ENCODE data around the gene TSKS.
A peak's percentile ranks its signal among the peaks of the same experiment; 100 is the strongest.

TSKS gene, protein sequence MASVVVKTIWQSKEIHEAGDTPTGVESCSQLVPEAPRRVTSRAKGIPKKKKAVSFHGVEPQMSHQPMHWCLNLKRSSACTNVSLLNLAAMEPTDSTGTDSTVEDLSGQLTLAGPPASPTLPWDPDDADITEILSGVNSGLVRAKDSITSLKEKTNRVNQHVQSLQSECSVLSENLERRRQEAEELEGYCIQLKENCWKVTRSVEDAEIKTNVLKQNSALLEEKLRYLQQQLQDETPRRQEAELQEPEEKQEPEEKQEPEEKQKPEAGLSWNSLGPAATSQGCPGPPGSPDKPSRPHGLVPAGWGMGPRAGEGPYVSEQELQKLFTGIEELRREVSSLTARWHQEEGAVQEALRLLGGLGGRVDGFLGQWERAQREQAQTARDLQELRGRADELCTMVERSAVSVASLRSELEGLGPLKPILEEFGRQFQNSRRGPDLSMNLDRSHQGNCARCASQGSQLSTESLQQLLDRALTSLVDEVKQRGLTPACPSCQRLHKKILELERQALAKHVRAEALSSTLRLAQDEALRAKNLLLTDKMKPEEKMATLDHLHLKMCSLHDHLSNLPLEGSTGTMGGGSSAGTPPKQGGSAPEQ

DNA sequence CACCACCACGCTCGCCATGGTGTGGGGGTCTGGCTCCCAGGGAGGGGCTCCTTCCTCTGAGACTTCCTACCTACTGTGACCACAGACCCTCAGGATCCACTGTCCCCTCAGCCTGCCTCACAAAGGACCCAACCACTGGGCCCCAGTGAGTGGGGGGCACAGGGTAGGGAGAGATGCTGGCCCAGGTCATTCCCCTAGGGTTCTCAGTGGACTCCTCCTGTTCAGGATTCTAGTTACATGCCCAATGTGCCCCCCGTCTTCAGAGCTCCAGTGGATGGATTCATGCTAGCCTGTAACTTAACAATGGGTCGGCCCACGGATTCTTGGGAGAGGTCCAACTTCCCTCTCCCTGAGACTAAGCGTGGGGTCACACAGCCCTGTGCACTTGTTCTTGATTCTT is at the start of gene TSKS:
TSS of gene TSKS (minus strand) at position 77 of the 400 bp plus-strand sequence. CDS start at position 18, 59 bp downstream.
- TF ChIP-seq, protein P1, sequence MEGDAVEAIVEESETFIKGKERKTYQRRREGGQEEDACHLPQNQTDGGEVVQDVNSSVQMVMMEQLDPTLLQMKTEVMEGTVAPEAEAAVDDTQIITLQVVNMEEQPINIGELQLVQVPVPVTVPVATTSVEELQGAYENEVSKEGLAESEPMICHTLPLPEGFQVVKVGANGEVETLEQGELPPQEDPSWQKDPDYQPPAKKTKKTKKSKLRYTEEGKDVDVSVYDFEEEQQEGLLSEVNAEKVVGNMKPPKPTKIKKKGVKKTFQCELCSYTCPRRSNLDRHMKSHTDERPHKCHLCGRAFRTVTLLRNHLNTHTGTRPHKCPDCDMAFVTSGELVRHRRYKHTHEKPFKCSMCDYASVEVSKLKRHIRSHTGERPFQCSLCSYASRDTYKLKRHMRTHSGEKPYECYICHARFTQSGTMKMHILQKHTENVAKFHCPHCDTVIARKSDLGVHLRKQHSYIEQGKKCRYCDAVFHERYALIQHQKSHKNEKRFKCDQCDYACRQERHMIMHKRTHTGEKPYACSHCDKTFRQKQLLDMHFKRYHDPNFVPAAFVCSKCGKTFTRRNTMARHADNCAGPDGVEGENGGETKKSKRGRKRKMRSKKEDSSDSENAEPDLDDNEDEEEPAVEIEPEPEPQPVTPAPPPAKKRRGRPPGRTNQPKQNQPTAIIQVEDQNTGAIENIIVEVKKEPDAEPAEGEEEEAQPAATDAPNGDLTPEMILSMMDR (IDR thresholded peaks at IDR 0.05; ENCODE audit: insufficient read depth, low read depth, low read length, missing control alignments) = no peak
- DNase-seq (ENCODE audit: low read depth) = no peak
- no peak within 1 kb of the TSS for H3K4me3 ChIP-seq (ENCODE audit: low read length)

DNA sequence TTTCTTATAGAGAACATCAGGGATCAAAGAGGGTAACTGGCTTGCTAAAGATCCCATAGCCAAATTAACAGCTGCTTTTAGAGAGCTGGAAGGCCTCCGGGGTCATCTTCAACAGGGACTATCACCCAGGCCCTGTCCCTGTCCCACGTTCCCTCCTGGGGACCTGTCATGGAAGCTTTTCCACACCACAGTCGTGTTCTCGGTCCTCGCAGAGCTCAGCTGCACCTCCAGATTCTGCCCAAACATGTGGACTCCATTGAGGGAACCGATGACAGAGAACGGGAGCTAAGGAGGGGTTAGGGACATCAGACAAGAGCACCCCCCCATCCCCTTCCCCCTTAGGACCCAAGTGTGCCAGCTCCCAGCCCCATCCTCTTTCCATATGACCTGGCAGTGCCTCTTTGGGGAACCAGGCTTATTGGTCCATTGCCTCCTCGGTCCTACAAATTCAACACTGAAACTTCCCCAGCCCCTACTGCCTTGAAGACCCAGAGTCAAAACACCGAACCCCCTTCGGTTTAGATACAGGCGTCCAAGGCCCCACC is 49.4 kb upstream of the TSKS start:
- H3K4me3 ChIP-seq (ENCODE audit: low read length) = peak overlapping the region; percentile 88
- TF ChIP-seq, protein P1 (IDR thresholded peaks at IDR 0.05; ENCODE audit: insufficient read depth, low read depth, low read length, missing control alignments) = no peak
- DNase-seq (ENCODE audit: low read depth) = no peak

DNA sequence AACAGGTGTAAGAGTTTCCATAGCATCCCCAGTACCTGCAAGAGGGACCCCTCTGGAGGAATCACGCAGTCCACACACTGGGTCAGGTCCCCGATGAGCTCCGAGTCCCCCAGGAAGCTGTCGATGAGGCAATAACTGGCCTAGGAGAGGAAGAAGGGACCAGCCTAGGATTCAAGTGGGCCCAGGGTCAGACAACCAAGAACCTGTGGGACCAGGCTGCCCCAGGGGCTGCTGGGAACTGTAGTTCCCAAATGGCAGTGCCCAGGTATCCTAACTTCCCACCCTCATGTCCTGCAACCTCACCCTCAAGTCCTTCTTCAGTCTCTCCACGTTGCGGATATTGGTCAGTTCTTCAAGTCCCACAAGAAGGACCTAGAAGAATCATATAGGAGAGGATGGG is 48.2 kb upstream of the TSKS start:
- no peak overlapping the region for H3K4me3 ChIP-seq (ENCODE audit: low read length)
- TF ChIP-seq, protein P1 (IDR thresholded peaks at IDR 0.05; ENCODE audit: insufficient read depth, low read depth, low read length, missing control alignments) = no peak
- no peak for DNase-seq (ENCODE audit: low read depth)

DNA sequence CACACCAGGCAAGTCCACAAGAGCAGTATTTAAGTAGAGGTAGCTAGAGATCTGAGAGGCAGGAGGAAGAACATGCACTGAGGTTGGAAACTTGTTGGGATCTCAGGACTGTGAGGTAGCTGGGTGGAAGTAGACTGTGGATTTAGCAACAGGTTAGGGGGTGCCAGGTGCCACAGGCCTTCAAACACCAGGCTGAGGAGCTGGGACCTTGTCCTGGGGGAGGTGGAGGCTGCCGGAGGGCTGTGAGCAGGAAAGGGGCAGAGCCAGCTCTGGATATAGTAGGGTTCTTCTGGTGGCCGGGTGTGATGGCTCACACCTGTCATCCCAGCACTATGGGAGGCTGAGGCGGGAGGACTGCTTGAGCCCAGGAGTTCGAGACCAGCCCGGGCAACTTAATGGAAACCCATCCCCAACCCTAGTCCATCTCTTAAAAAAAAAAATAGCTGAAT is 46.9 kb upstream of the TSKS start:
- H3K4me3 ChIP-seq (ENCODE audit: low read length) = no peak overlapping the region
- no peak for DNase-seq (ENCODE audit: low read depth)
- TF ChIP-seq, protein P1 (IDR thresholded peaks at IDR 0.05; ENCODE audit: insufficient read depth, low read depth, low read length, missing control alignments) = no peak

DNA sequence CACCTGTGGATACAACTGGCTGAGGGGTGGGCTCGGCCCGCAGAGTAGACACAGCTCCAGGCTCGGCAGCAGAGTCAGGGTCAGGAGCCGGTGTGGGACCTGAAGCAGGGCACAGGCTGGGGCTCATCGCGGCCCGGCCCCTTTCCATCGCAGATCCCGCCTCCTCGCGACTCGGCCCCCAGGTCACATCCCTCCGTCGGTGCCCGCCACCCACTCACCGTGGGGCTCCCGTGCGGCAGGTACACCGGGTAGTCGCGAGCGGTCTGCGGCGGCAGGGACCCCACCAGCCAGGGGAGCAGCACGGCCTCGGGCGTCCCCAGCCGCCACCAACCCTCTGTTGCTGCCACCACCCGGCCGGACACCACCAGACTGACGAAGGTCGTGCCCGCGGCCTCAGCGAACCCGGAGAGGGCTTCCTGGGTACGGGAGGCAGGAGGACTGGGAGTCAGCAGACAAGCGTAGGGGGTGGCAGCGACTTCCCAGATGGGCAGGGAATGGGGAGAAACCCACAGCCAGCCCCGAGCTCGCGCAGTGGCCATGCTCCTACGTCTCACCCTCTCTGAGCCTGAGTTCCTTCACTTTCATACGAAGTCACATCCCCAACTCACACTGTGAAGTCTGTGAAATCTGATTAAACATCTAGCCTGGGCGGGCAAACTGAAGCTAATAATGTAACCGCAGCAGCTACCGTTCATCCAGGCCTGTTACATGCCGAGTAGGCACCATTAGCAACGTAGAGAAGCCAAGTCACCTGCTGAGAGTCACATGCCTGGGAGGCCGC is 46.2 kb upstream of the TSKS start:
- DNase-seq (ENCODE audit: low read depth) = no peak
- H3K4me3 ChIP-seq (ENCODE audit: low read length) = peak overlapping the region; percentile 53
- TF ChIP-seq, protein P1 (IDR thresholded peaks at IDR 0.05; ENCODE audit: insufficient read depth, low read depth, low read length, missing control alignments) = no peak

DNA sequence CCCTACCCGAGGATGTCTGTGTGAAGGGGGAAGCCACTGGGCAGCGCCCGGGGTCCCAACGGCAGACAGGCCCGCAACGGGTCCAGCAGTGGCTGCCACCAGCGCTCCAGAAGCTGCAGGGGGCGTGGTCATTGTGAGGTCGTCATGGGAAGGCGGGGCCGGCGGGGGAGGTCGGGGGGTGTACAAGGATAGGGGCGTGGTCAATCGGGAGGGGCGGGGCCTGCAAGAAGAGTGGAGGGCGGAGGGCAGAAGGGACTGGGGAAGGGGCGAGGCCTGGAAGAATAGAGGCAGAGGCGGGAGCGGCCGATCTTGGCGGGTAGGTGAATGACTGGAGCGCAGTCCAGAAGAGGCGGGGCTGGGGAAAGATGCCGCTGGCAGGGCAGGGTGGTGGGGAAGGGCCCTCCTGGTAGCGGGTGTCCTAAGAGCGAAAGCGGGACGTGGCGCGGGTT is 45.6 kb upstream of the TSKS start:
- H3K4me3 ChIP-seq (ENCODE audit: low read length) = peak overlapping the region; percentile 53
- peak; percentile 83 for DNase-seq (ENCODE audit: low read depth)
- TF ChIP-seq, protein P1 (IDR thresholded peaks at IDR 0.05; ENCODE audit: insufficient read depth, low read depth, low read length, missing control alignments) = no peak
